Activated naive CD4-positive, alpha-beta T cell treated with anti-CD3 and anti-CD28 coated beads for 36 hours (primary cell): Measurements from ENCODE around the gene PRPS1. TPM values are rescaled to one million over a fixed set of nuclear protein-coding genes. Genes with fewer than 3 reads are reported as not detected.

Experiments
- CTCF ChIA-PET: fragments of 350-600 bp; sonication (Branson Sonifier 250); formaldehyde crosslinking; loops from one replicate; lab custom pipeline; 2021; ENCODE audit warnings: antibody characterized with exemption; lab: Charles Lee
- DNase-seq: peaks from one replicate; pipeline ENCODE4 v3.0.0-alpha.2; 2020
- H3K27ac Mint-ChIP-seq: one replicate; pipeline ENCODE4 v1.8.0; 2021; ENCODE audit warnings: mild to moderate bottlenecking, mixed read lengths
- H3K27me3 Mint-ChIP-seq: one replicate; pipeline ENCODE4 v1.8.0; 2021; ENCODE audit warnings: low read depth, mixed read lengths
- H3K36me3 Mint-ChIP-seq: one replicate; pipeline ENCODE4 v1.8.0; 2021; ENCODE audit warnings: low read depth, mixed read lengths
- H3K4me1 Mint-ChIP-seq: one replicate; pipeline ENCODE4 v1.8.0; 2021; ENCODE audit warnings: low read depth, mixed read lengths
- H3K4me3 Mint-ChIP-seq: one replicate; pipeline ENCODE4 v1.8.0; 2021; ENCODE audit warnings: mild to moderate bottlenecking, moderate library complexity, mixed read lengths
- H3K9me3 Mint-ChIP-seq: one replicate; pipeline ENCODE4 v1.8.0; 2021; ENCODE audit warnings: mixed read lengths
- intact Hi-C: fragments of 100-400 bp; cut with micrococcal nuclease; formaldehyde crosslinking; loops from one replicate; pipeline ENCODE4 v1.15.1; 2023
- total RNA-seq, 2 experiments: library from RNA; stranded (reverse); gene quantifications; one replicate each; pipeline ENCODE4 v1.2.3, GENCODE V29; 2021

Gene PRPS1
- total RNA-seq: 100 to 1,000 TPM; 195 to 196 TPM

DNA sequence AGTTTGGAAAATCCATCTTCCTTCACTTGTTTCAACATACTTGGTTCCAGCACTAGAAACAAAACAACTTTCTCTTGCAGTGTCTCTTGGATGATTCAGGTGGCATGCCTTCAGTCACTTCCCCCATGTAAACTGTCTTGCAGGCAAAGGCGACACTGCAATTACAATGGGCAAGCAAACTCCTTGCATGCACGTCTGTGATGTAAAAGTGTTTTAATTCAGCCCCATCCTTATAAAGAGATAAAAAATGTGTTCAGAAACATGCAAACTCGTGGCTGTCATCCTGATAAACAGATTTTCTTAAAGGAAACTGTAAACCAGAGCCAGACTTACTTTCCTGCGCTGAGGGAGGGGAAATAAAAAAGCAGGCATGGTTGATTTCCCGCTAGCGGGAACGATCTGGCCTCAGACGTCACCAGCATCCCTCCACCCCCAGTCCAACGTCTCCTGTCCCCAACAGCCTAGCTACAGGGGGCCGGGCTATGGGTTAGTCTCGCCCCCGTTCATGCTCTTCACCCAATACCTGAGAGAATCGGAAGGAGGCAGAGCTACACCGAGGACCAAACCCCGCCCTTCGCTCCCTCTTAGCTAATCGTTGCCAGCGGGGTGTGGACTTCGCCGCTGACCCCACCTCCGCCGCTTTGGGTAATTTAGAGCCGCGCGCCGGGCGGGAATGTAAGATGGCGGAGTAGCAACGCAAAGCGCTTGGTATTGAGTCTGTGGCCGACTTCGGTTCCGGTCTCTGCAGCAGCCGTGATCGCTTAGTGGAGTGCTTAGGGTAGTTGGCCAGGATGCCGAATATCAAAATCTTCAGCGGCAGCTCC is at the start of gene PRPS1:
Gene PRPS1, plus strand, starts transcription at position 673 of the 824 bp plus-strand sequence. Its CDS starts 119 bp downstream, at position 792.
- Mint-ChIP-seq H3K27ac (peak within 1 kb of the TSS; percentile 95), H3K4me3 (peak within 1 kb of the TSS; percentile 91), H3K9me3 (no peaks in the 10 kb centered on the region), H3K4me1 (peaks cover 26% of the 10 kb centered on the region), H3K27me3 (no peaks in the 10 kb centered on the region), H3K36me3 (peaks cover 6% of the 10 kb centered on the region)
- DNase-seq: peak; percentile 94
- intact Hi-C loops: loop anchor here (1.0 to 5.0 kb wide), 13 partner anchors 46 to 1016 kb away; partner anchors contain the start of genes ATG4A, DNAAF6, MID2 and MORC4
- CTCF ChIA-PET: interaction anchor here (0.6 to 2.1 kb wide), 5 partner anchors 27 to 392 kb away, joined by 3 to 8 read pairs (median 4); no protein-coding TSS in a partner anchor

DNA sequence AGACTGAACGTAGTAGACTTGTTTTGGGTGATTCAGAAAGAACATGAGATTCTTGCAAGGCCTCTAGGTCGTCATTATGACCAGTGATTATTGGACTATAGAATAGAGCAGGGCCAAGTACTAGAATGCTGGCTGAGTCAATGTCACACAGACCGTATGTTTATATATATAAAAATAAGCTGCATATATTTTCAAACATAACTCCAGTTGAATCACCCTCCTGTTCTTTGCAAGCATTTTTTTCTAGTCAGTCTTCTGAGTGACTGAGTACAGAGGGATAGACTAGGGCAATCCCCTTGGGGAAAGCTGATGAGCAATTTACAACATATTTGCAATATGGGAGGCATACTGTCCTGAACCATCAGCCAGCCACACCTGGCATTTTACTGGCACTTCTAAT is 48.4 kb upstream of the PRPS1 start:
- no peaks in the 10 kb centered on the region for H3K4me1 Mint-ChIP-seq
- H3K27ac Mint-ChIP-seq: no peak overlapping the region

DNA sequence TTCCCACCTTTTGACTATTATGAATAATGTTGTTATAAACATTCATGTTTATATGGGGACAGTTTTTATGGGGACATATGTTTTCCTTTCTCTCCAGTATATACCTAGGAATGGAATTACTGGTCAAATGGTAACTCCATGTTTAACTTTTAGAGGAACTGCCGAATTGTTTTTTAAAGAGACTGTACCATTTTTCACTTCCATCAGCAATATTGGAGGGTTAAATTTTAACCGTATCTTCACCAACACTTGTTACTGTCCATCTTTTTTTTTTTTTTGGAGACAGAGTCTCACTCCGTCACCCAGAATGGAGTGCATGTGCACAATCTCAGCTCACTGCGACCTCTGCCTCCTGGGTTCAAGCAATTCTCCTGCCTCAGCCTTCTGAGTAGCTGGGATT is 46.4 kb upstream of the PRPS1 start:
- intact Hi-C loops: no loop called here
- Mint-ChIP-seq H3K4me1 (no peaks in the 10 kb centered on the region), H3K27ac (no peak overlapping the region), H3K36me3 (peaks cover 1% of the 10 kb centered on the region), H3K9me3 (peaks cover 1% of the 10 kb centered on the region), H3K27me3 (no peaks in the 10 kb centered on the region), H3K4me3 (no peak overlapping the region)
- CTCF ChIA-PET: no interaction called here
- no peak for DNase-seq

More for the DNA sequence above, 48.4 kb upstream of the PRPS1 start:
- H3K9me3 Mint-ChIP-seq: peaks cover 1% of the 10 kb centered on the region
- intact Hi-C loops: no loop called here
- H3K27me3 Mint-ChIP-seq: no peaks in the 10 kb centered on the region
- H3K4me3 Mint-ChIP-seq: no peak overlapping the region
- no peaks in the 10 kb centered on the region for H3K36me3 Mint-ChIP-seq
- DNase-seq: no peak
- CTCF ChIA-PET: no interaction called here

GRCh38 chrX:107589243-107589642 is 39.1 kb upstream of the PRPS1 start:
- Mint-ChIP-seq H3K4me3 (no peak overlapping the region), H3K36me3 (peaks cover 1% of the 10 kb centered on the region), H3K27me3 (no peaks in the 10 kb centered on the region), H3K9me3 (peaks cover 1% of the 10 kb centered on the region), H3K4me1 (no peaks in the 10 kb centered on the region), H3K27ac (no peak overlapping the region)
- CTCF ChIA-PET: no interaction called here
- no peak for DNase-seq
- intact Hi-C loops: no loop called here

- CTCF ChIA-PET: no interaction called here
- no peaks in the 10 kb centered on the region for H3K9me3 Mint-ChIP-seq
These were observed 31.7 kb upstream of the PRPS1 start for GRCh38 chrX:107596651-107597050.

GRCh38 chrX:107597264-107597663 is 31.0 kb upstream of the PRPS1 start:
- H3K27ac Mint-ChIP-seq: no peak overlapping the region
- no peaks in the 10 kb centered on the region for H3K27me3 Mint-ChIP-seq
- DNase-seq: no peak
- CTCF ChIA-PET: no interaction called here
- no peaks in the 10 kb centered on the region for H3K4me1 Mint-ChIP-seq
- no peak overlapping the region for H3K4me3 Mint-ChIP-seq
- no peaks in the 10 kb centered on the region for H3K9me3 Mint-ChIP-seq
- no peaks in the 10 kb centered on the region for H3K36me3 Mint-ChIP-seq
- intact Hi-C loops: no loop called here

More at GRCh38 chrX:107596651-107597050, 31.7 kb upstream of the PRPS1 start:
- H3K4me3 Mint-ChIP-seq: no peak overlapping the region
- H3K27me3 Mint-ChIP-seq: no peaks in the 10 kb centered on the region
- intact Hi-C loops: no loop called here
- no peak overlapping the region for H3K27ac Mint-ChIP-seq
- no peaks in the 10 kb centered on the region for H3K36me3 Mint-ChIP-seq
- H3K4me1 Mint-ChIP-seq: no peaks in the 10 kb centered on the region
- no peak for DNase-seq

GRCh38 chrX:107597791-107598190 is 30.5 kb upstream of the PRPS1 start:
- Mint-ChIP-seq H3K9me3 (no peaks in the 10 kb centered on the region), H3K36me3 (no peaks in the 10 kb centered on the region), H3K27me3 (no peaks in the 10 kb centered on the region), H3K27ac (no peak overlapping the region), H3K4me3 (no peak overlapping the region), H3K4me1 (no peaks in the 10 kb centered on the region)
- DNase-seq: no peak
- intact Hi-C loops: no loop called here
- CTCF ChIA-PET: no interaction called here

- CTCF ChIA-PET: interaction anchor here (0.7 kb wide), 1 partner anchor 584 kb away, joined by 3 read pairs; no protein-coding TSS in a partner anchor
- H3K9me3 Mint-ChIP-seq: no peaks in the 10 kb centered on the region
- H3K27ac Mint-ChIP-seq: no peak overlapping the region
These were observed 28.9 kb upstream of the PRPS1 start for GRCh38 chrX:107599450-107599861.

GRCh38 chrX:107600366-107600765 is 27.9 kb upstream of the PRPS1 start:
- Mint-ChIP-seq H3K9me3 (no peaks in the 10 kb centered on the region), H3K4me3 (no peak overlapping the region), H3K27ac (no peak overlapping the region), H3K4me1 (no peaks in the 10 kb centered on the region), H3K27me3 (no peaks in the 10 kb centered on the region), H3K36me3 (no peaks in the 10 kb centered on the region)
- intact Hi-C loops: no loop called here
- CTCF ChIA-PET: no interaction called here
- no peak for DNase-seq

More at GRCh38 chrX:107599450-107599861, 28.9 kb upstream of the PRPS1 start:
- intact Hi-C loops: no loop called here
- Mint-ChIP-seq H3K4me3 (no peak overlapping the region), H3K27me3 (no peaks in the 10 kb centered on the region), H3K36me3 (no peaks in the 10 kb centered on the region), H3K4me1 (no peaks in the 10 kb centered on the region)
- DNase-seq: no peak

- Mint-ChIP-seq H3K36me3 (no peaks in the 10 kb centered on the region), H3K27ac (no peak overlapping the region), H3K4me3 (no peak overlapping the region), H3K27me3 (no peaks in the 10 kb centered on the region), H3K9me3 (no peaks in the 10 kb centered on the region), H3K4me1 (no peaks in the 10 kb centered on the region)
- CTCF ChIA-PET: no interaction called here
- no peak for DNase-seq
- intact Hi-C loops: no loop called here
These were observed 27.0 kb upstream of the PRPS1 start for GRCh38 chrX:107601326-107601725.

GRCh38 chrX:107601759-107602158 is 26.6 kb upstream of the PRPS1 start:
- no peak for DNase-seq
- intact Hi-C loops: no loop called here
- no peaks in the 10 kb centered on the region for H3K9me3 Mint-ChIP-seq
- H3K27me3 Mint-ChIP-seq: no peaks in the 10 kb centered on the region
- CTCF ChIA-PET: no interaction called here
- no peaks in the 10 kb centered on the region for H3K4me1 Mint-ChIP-seq
- H3K4me3 Mint-ChIP-seq: no peak overlapping the region
- H3K36me3 Mint-ChIP-seq: no peaks in the 10 kb centered on the region
- no peak overlapping the region for H3K27ac Mint-ChIP-seq

GRCh38 chrX:107602694-107603239 is 25.5 kb upstream of the PRPS1 start:
- Mint-ChIP-seq H3K4me3 (no peak overlapping the region), H3K9me3 (no peaks in the 10 kb centered on the region), H3K36me3 (no peaks in the 10 kb centered on the region), H3K27me3 (no peaks in the 10 kb centered on the region), H3K27ac (no peak overlapping the region), H3K4me1 (no peaks in the 10 kb centered on the region)
- intact Hi-C loops: no loop called here
- CTCF ChIA-PET: no interaction called here
- no peak for DNase-seq
